Endodermal cell (in vitro differentiated cells): ENCODE measurements around the gene TSC2. TPM values are rescaled to one million over a fixed set of nuclear protein-coding genes. Genes with fewer than 3 reads are reported as not detected.

Experiments
- DNase-seq: peaks from one replicate; pipeline ENCODE4 v3.0.0-alpha.2; 2017
- H3K27ac ChIP-seq: 2 replicates; pipeline ENCODE4 v1.5.1; 2013; ENCODE audit warnings: mild to moderate bottlenecking, low read depth, low read length, moderate library complexity
- H3K27me3 ChIP-seq: 2 replicates; pipeline ENCODE4 v1.6.1; 2013; ENCODE audit warnings: mild to moderate bottlenecking, low read length, moderate library complexity; ENCODE audit not compliant: insufficient read depth, control insufficient read depth, poor library complexity, severe bottlenecking
- H3K36me3 ChIP-seq: 2 replicates; pipeline ENCODE4 v1.7.0; 2013; ENCODE audit warnings: mild to moderate bottlenecking, low read length, moderate library complexity; ENCODE audit not compliant: control insufficient read depth, insufficient read depth
- H3K4me1 ChIP-seq: one replicate; pipeline ENCODE4 v1.7.0; 2013; ENCODE audit warnings: low read length; ENCODE audit not compliant: control insufficient read depth, insufficient read depth
- H3K4me3 ChIP-seq: 2 replicates; pipeline ENCODE4 v1.5.1; 2013; ENCODE audit warnings: mild to moderate bottlenecking, low read length, moderate library complexity
- H3K9ac ChIP-seq: 2 replicates; pipeline ENCODE4 v1.6.1; 2013; ENCODE audit warnings: mild to moderate bottlenecking, low read length, moderate library complexity; ENCODE audit not compliant: poor library complexity, severe bottlenecking; ENCODE audit errors: extremely low read depth
- H3K9me3 ChIP-seq: 2 replicates; pipeline ENCODE4 v1.6.1; 2013; ENCODE audit warnings: mild to moderate bottlenecking, low read length, moderate library complexity; ENCODE audit not compliant: control insufficient read depth
- H3K27ac Mint-ChIP-seq: 2 replicates; pipeline ENCODE4 v1.8.0; 2020; ENCODE audit warnings: mixed read lengths
- H3K27me3 Mint-ChIP-seq: 2 replicates; pipeline ENCODE4 v1.8.0; 2021; ENCODE audit warnings: mild to moderate bottlenecking, mixed read lengths; ENCODE audit not compliant: insufficient read depth
- H3K36me3 Mint-ChIP-seq: 2 replicates; pipeline ENCODE4 v1.8.0; 2020; ENCODE audit warnings: low read depth, mixed read lengths
- H3K4me1 Mint-ChIP-seq: 2 replicates; pipeline ENCODE4 v1.8.0; 2020; ENCODE audit warnings: mixed read lengths
- H3K4me3 Mint-ChIP-seq: 2 replicates; pipeline ENCODE4 v1.8.0; 2020; ENCODE audit warnings: mild to moderate bottlenecking, moderate library complexity, mixed read lengths
- H3K9me3 Mint-ChIP-seq: 2 replicates; pipeline ENCODE4 v1.8.0; 2020; ENCODE audit warnings: mild to moderate bottlenecking, mixed read lengths
- CTCF ChIP-seq: fragments of 200-600 bp; sonication (generic); conservative IDR thresholded peaks from 2 replicates; pipeline ENCODE4 v1.5.0; 2021; ENCODE audit warnings: antibody characterized with exemption, mild to moderate bottlenecking
- WGBS, 2 experiments: methylation state at CpG; one replicate each; pipeline versions ENCODE4 v1.1.5 to v1.1.7; 2013; ENCODE audit warnings: missing lambda C conversion rate in 2 of 2, mixed read lengths in 1 of 2; ENCODE audit not compliant: insufficient coverage in 1 of 2, insufficient read length in 1 of 2; 5-methylcytosine and 5-hydroxymethylcytosine counted together
- total RNA-seq, 2 donors: library from RNA; stranded (reverse); fragmentation: NEBNext Ultra II Directional in 1 of 2; extraction: Animal tissue kit (Norgen Biotek cat#: 25700) in 1 of 2; gene quantifications; 2 replicates in 1 of 2; 3 replicates in 1 of 2; pipeline ENCODE4 v1.2.1, GENCODE V29; 2021

Gene TSC2
- total RNA-seq, 2 donors from 2014 or later, result 166 to 192 TPM

- Mint-ChIP-seq H3K36me3 (peaks cover 23% of the 10 kb centered on the region), H3K4me1 (no peaks in the 10 kb centered on the region), H3K27me3 (no peaks in the 10 kb centered on the region), H3K9me3 (no peaks in the 10 kb centered on the region), H3K27ac (no peak overlapping the region), H3K4me3 (peak overlapping the region; percentile 39)
- TF ChIP-seq CTCF, result no peak
- Histone ChIP-seq H3K27ac (no peak overlapping the region), H3K4me3 (peak overlapping the region; percentile 75), H3K4me1 (peaks cover 8% of the 10 kb centered on the region), H3K27me3 (no peaks in the 10 kb centered on the region), H3K9me3 (no peaks in the 10 kb centered on the region), H3K9ac (peak overlapping the region; percentile 47), H3K36me3 (peaks cover 22% of the 10 kb centered on the region)
- 44 to 61% methylated on average over 22 to 49 of the region's 49 CpGs for WGBS, 2 experiments
- DNase-seq, result peak; percentile 69
These were observed 43.9 kb downstream of the TSC2 start for GRCh38 chr16:2091547-2092255.

- Histone ChIP-seq H3K36me3 (peaks cover 18% of the 10 kb centered on the region), H3K4me1 (peaks cover 8% of the 10 kb centered on the region), H3K9ac (no peak overlapping the region), H3K27ac (no peak overlapping the region), H3K4me3 (no peak overlapping the region), H3K9me3 (no peaks in the 10 kb centered on the region), H3K27me3 (no peaks in the 10 kb centered on the region)
- DNase-seq, result no peak
- H3K4me3 Mint-ChIP-seq, result peak overlapping the region; percentile 39
- TF ChIP-seq CTCF, result no peak
- peaks cover 24% of the 10 kb centered on the region for H3K36me3 Mint-ChIP-seq
- H3K4me1 Mint-ChIP-seq, result no peaks in the 10 kb centered on the region
- WGBS, 2 experiments, result 88 to 91% methylated on average over 12 to 16 of the region's 16 CpGs
- H3K9me3 Mint-ChIP-seq, result no peaks in the 10 kb centered on the region
- H3K27ac Mint-ChIP-seq, result no peak overlapping the region
- no peaks in the 10 kb centered on the region for H3K27me3 Mint-ChIP-seq
These were observed 44.5 kb downstream of the TSC2 start for GRCh38 chr16:2092256-2092620.

- no peak for DNase-seq
- H3K36me3 ChIP-seq, result peaks cover 18% of the 10 kb centered on the region
- peaks cover 8% of the 10 kb centered on the region for H3K4me1 ChIP-seq
- no peak overlapping the region for H3K4me3 ChIP-seq
- H3K27me3 ChIP-seq, result no peaks in the 10 kb centered on the region
- no peak overlapping the region for H3K4me3 Mint-ChIP-seq
- no peaks in the 10 kb centered on the region for H3K9me3 Mint-ChIP-seq
- no peak for TF ChIP-seq CTCF
- no peak overlapping the region for H3K9ac ChIP-seq
- no peaks in the 10 kb centered on the region for H3K27me3 Mint-ChIP-seq
- no peaks in the 10 kb centered on the region for H3K9me3 ChIP-seq
- 95 to 99% methylated on average over 10 to 13 of the region's 13 CpGs for WGBS, 2 experiments
- no peak overlapping the region for H3K27ac Mint-ChIP-seq
- H3K27ac ChIP-seq, result no peak overlapping the region
- peaks cover 26% of the 10 kb centered on the region for H3K36me3 Mint-ChIP-seq
- no peaks in the 10 kb centered on the region for H3K4me1 Mint-ChIP-seq
These were observed 45.1 kb downstream of the TSC2 start for GRCh38 chr16:2092866-2093265.
